GM23248 (cell line): ENCODE results near the gene WDR76. TPM values are rescaled to one million over a fixed set of nuclear protein-coding genes. Genes with fewer than 3 reads are reported as not detected.
A peak's percentile ranks its signal among the peaks of the same experiment; 100 is the strongest.
"Not testable (repeated sequence)": the region's sequence is repeated elsewhere in the genome, so short reads cannot be mapped to it uniquely, and the experiment has no call there.

Experiments
- DNase-seq: peaks from one replicate; pipeline ENCODE4 v3.0.0-alpha.2; 2015
- H2AFZ ChIP-seq: fragments of 200-600 bp; sonication (generic); 2 replicates; pipeline ENCODE4 v1.6.1; 2016; ENCODE audit warnings: antibody characterized with exemption
- H3F3A ChIP-seq: fragments of 200-600 bp; sonication (generic); 2 replicates; pipeline ENCODE4 v1.6.1; 2016; ENCODE audit warnings: mild to moderate bottlenecking, antibody characterized with exemption, mixed run types; ENCODE audit not compliant: insufficient read depth
- H3K27ac ChIP-seq: fragments of 200-600 bp; sonication (generic); 2 replicates; pipeline ENCODE4 v1.5.1; 2016; ENCODE audit warnings: mild to moderate bottlenecking
- H3K27me3 ChIP-seq: fragments of 200-600 bp; sonication (generic); replicated peaks from 2 replicates; pipeline ENCODE4 v1.6.1; 2016; ENCODE audit warnings: mild to moderate bottlenecking; ENCODE audit not compliant: insufficient read depth
- H3K36me3 ChIP-seq: fragments of 200-600 bp; sonication (generic); 2 replicates; pipeline ENCODE4 v1.6.1; 2016; ENCODE audit warnings: low read depth, mild to moderate bottlenecking
- H3K4me1 ChIP-seq: fragments of 200-600 bp; sonication (generic); 2 replicates; pipeline ENCODE4 v1.6.1; 2016; ENCODE audit warnings: mild to moderate bottlenecking; ENCODE audit not compliant: insufficient read depth
- H3K4me2 ChIP-seq: fragments of 200-600 bp; sonication (generic); one replicate; pipeline ENCODE4 v1.6.1; 2016; ENCODE audit warnings: mild to moderate bottlenecking; ENCODE audit not compliant: unreplicated experiment
- H3K4me3 ChIP-seq: fragments of 200-600 bp; sonication (generic); 2 replicates; pipeline ENCODE4 v1.5.1; 2016; ENCODE audit warnings: mild to moderate bottlenecking
- H3K79me2 ChIP-seq: fragments of 200-600 bp; sonication (generic); 2 replicates; pipeline ENCODE4 v1.6.1; 2016; ENCODE audit warnings: mild to moderate bottlenecking; ENCODE audit not compliant: insufficient read depth
- H3K9ac ChIP-seq: fragments of 200-600 bp; sonication (generic); 2 replicates; pipeline ENCODE4 v1.6.1; 2016; ENCODE audit warnings: mild to moderate bottlenecking
- H3K9me2 ChIP-seq: fragments of 200-600 bp; sonication (generic); 2 replicates; pipeline ENCODE4 v1.6.1; 2016; ENCODE audit warnings: mixed run types, mild to moderate bottlenecking, moderate library complexity; ENCODE audit not compliant: insufficient read depth
- H3K9me3 ChIP-seq: fragments of 200-600 bp; sonication (generic); one replicate; pipeline ENCODE4 v1.6.1; 2017; ENCODE audit warnings: low read depth
- H4K20me1 ChIP-seq: fragments of 200-600 bp; sonication (generic); 2 replicates; pipeline ENCODE4 v1.6.0; 2016; ENCODE audit not compliant: insufficient read depth
- EZH2 ChIP-seq: fragments of 200-600 bp; sonication (generic); IDR thresholded peaks from 2 replicates; pipeline ENCODE4 v1.6.1; 2018; ENCODE audit warnings: antibody characterized with exemption, mild to moderate bottlenecking; ENCODE audit not compliant: insufficient read depth, poor library complexity, severe bottlenecking
- EZH2phosphoT487 ChIP-seq: fragments of 200-600 bp; sonication (generic); IDR thresholded peaks from 2 replicates; pipeline ENCODE4 v1.6.1; 2018; ENCODE audit warnings: antibody characterized with exemption, moderate library complexity, mild to moderate bottlenecking, low read depth; ENCODE audit not compliant: insufficient read depth
- WGBS, 2 experiments: methylation state at CpG; one replicate each; pipeline ENCODE4 v1.1.6; 2015 to 2017; ENCODE audit warnings: low lambda C conversion rate in 2 of 2, low coverage in 1 of 2; ENCODE audit errors: missing lambda C conversion rate in 2 of 2; 5-methylcytosine and 5-hydroxymethylcytosine counted together
- in situ Hi-C: fragments of 300-500 bp; cut with MboI; formaldehyde crosslinking; loops from 2 replicates; pipeline ENCODE4 v1.15.0; 2020
- polyA plus RNA-seq: library from polyadenylated mRNA; unstranded; fragments of >200 nt; fragmentation: Nextera tagmentation; extraction: Ambion mirVana; gene quantifications from 2 replicates; pipeline ENCODE4 v1.2.1, GENCODE V29; 2016
- total RNA-seq: library from RNA; depleted of rRNA; stranded (reverse); fragments of >200 nt; shearing (Covaris generic); gene quantifications from 2 replicates; pipeline ENCODE4 v1.2.3, GENCODE V29; 2014

Gene WDR76
- total and polyA plus RNA-seq, 2 experiments from 2014 or later, result 4.1 to 11.3 TPM

DNA sequence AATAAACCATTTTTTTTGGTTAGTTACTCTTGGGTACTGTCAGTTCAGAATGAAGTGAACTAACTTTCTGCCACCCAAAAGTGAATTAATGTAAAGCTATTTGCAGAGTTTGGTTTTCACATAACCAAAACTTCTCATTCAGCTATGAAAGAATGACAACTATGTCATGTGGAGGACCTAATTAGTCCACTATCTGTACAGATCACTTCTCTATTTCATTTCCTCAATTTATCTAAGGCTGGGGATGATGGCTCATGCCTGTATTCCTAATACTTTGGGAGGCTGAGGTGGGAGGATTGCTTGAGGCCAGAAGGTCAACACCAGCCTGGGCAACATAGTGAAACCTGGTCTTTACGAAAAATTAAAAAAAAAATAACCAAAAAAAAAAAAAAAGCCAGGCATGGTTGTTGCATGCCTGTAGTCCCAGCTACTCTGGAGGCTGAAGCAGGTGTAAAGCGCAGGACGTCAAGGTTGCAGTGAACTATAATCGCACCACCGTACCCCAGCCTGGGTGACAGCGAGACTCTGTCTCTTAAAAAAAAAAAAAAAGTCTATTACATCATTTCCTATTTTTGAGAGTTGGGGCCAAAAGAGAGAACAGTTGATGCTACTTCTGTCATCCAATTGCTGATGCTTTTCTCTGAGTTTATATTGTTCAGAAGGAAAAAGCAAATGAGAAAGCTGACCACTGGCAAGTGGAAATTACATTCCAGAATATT is 17.7 kb upstream of the WDR76 start:
- Histone ChIP-seq H4K20me1 (no peaks in the 10 kb centered on the region), H3K27ac (no peak overlapping the region), H3F3A (peaks cover 30% of the 10 kb centered on the region), H2AFZ (no peak overlapping the region), H3K79me2 (no peaks in the 10 kb centered on the region), H3K9me3 (no peaks in the 10 kb centered on the region), H3K27me3 (no peaks in the 10 kb centered on the region), H3K36me3 (peaks cover 76% of the 10 kb centered on the region), H3K4me1 (no peaks in the 10 kb centered on the region), H3K9me2 (no peaks in the 10 kb centered on the region), H3K4me2 (no peak overlapping the region), H3K4me3 (no peak overlapping the region), H3K9ac (no peak overlapping the region)
- 87 to 94% methylated on average over 6 of the region's 6 CpGs for WGBS, 2 experiments
- no peak for DNase-seq
- in situ Hi-C loops, result no loop called here
- TF ChIP-seq EZH2, result no peak
- no peak for TF ChIP-seq EZH2phosphoT487

DNA sequence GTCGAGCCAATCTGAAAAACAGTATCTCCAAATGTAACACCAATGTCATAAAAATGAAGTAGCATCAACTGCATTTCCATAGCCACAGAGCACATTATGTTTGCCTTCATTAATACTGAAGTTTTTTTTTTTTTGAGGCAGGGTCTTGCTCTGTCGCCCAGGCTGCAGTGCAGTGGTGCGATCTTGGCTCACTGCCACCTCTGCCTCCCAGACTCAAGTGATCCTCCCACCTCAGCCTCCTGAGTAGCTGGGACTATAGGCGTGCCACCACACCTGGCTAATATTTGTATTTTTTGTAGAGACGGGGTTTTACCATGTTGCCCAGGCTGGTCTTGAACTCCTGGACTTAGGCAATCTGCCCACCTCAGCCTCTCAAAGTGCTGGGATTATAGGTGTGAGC is 11.7 kb upstream of the WDR76 start:
- H3K27me3 ChIP-seq, H3F3A ChIP-seq, H3K9ac ChIP-seq, H4K20me1 ChIP-seq, in situ Hi-C loops, H3K9me3 ChIP-seq, DNase-seq, H3K4me1 ChIP-seq, H3K4me3 ChIP-seq, H3K4me2 ChIP-seq, H3K9me2 ChIP-seq, H2AFZ ChIP-seq: not testable (repeated sequence)
- H3K36me3 ChIP-seq, result peaks cover 45% of the 10 kb centered on the region
- 92% methylated on average over 5 of the region's 5 CpGs for WGBS, 2 experiments
- H3K27ac ChIP-seq, result 0 out of 2 replicates have a peak overlapping the region, but pooled peaks have one; percentile 2
- peaks cover 39% of the 10 kb centered on the region for H3K79me2 ChIP-seq

DNA sequence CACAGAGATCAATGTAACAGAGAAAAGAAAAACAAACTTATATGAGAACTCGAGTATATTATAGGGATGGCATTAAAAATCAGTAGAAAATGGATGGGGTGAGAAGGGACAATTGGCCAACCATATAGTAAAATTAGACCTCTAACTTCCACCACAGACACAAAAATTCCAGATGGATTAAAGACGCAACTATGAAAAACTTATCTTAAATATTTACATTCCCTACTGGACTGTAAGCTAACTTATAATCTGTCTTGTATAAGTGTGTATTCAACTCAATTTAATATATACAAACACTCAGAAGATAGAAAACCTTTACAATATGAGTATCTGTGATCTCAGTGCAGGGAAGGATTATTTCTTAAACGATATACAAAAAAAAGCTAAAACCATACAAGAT is 5.3 kb upstream of the WDR76 start:
- Histone ChIP-seq H3K4me1 (peaks cover 15% of the 10 kb centered on the region; the same call in 1 of the 2 replicates), H3K9ac (no peak overlapping the region), H3F3A (no peaks in the 10 kb centered on the region), H3K9me3 (no peaks in the 10 kb centered on the region), H3K4me3 (no peak overlapping the region), H3K27me3 (no peaks in the 10 kb centered on the region), H3K79me2 (peaks cover 87% of the 10 kb centered on the region), H4K20me1 (no peaks in the 10 kb centered on the region), H3K36me3 (no peaks in the 10 kb centered on the region), H3K9me2 (no peaks in the 10 kb centered on the region), H3K4me2 (peak overlapping the region; percentile 18), H2AFZ (no peak overlapping the region), H3K27ac (no peak overlapping the region)
- WGBS, 2 experiments, result 93 to 95% methylated on average over 3 of the region's 3 CpGs
- no peak for DNase-seq
- in situ Hi-C loops, result no loop called here
- TF ChIP-seq EZH2 (no peak), EZH2phosphoT487 (no peak)

DNA sequence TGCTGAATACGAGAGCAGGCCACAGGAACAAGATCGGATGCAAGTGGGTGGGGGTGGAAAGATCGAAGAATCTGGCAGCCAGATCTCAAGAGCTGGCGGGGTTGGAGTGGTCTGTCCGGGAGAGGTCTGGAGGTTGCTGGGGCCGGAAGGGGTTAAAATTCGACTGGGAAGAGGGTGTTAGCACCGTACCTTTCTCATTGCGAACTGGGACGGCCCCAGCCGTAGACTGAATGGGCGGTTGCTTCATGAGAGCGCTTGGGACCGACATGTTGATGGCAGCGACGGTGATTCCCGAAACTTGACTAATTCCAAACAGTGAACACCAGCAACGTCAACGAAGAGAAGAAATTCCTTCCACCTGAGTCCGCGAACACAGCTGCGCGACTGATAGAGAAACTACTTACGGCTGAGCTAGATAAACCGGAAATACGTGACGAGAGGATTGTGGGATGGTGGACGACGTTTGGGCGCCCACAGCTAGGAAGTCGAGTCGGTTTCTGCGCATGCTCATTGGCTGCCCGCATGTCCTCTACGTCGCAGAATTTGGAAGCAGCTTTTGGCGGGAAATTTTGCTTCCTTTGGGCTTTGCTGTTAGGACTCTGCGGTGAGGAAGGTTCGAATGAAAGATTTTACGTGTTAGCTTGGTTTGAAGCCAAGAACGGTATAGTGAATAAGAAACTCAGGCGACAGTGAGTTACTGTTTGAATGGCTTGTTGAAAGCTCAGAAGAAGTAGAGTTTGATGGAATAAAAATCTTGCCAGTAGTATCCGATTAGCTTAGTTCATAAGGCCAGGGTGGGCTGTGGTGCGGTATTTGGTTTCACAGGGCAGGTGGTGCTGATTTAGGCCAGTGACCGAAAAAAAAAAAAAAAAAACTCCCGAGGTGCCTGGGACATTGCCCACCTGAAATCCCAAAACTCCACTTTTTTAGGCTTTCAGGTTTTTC is 2.2 kb upstream of the WDR76 start, which contains the start of gene MFAP1:
Gene MFAP1 (minus strand): TSS at position 389 of the 945 bp plus-strand sequence. CDS start 121 bp downstream, at position 268.
- Histone ChIP-seq H3F3A (peaks cover 12% of the 10 kb centered on the region; the same call in 1 of the 2 replicates), H4K20me1 (no peaks in the 10 kb centered on the region), H3K27ac (peak within 1 kb of the TSS; percentile 94), H3K9me2 (no peaks in the 10 kb centered on the region), H3K27me3 (no peaks in the 10 kb centered on the region), H3K9ac (peak within 1 kb of the TSS; percentile 98), H3K4me1 (peaks cover 26% of the 10 kb centered on the region; the same call in 1 of the 2 replicates), H3K4me2 (peak within 1 kb of the TSS; percentile 76), H3K79me2 (peaks cover 80% of the 10 kb centered on the region), H3K4me3 (peak within 1 kb of the TSS; percentile 98), H3K36me3 (no peaks in the 10 kb centered on the region), H3K9me3 (no peaks in the 10 kb centered on the region), H2AFZ (peak within 1 kb of the TSS; percentile 97)
- TF ChIP-seq EZH2phosphoT487 (no peak), EZH2 (no peak)
- peak; percentile 98 for DNase-seq
- in situ Hi-C loops, result no loop called here
- 10% methylated on average over 46 of the region's 46 CpGs for WGBS, 2 experiments

DNA sequence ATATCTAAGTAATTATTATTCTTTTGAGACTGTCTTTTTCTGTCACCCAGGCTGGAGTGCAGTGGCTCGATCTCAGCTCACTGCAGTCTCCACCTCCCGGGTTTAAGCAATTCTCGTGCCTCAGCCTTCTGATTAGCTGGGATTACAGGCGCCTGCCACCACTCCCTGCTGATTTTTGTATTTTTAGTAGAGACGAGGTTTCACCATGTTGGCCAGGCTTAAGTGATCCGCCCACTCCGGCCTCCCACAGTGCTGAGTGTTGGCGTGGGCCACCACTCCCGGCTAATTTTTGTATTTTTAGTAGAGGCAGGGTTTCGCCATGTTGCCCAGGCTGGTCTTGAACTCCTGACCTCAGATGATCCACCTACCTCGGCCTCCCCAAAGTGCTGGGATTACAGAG is 1.5 kb upstream of the WDR76 start:
- peaks cover 12% of the 10 kb centered on the region; the same call in 1 of the 2 replicates for H3F3A ChIP-seq
- H3K9me2 ChIP-seq, H3K36me3 ChIP-seq, H3K4me2 ChIP-seq, H3K27ac ChIP-seq, in situ Hi-C loops, H3K9me3 ChIP-seq, H3K9ac ChIP-seq, H4K20me1 ChIP-seq, H3K27me3 ChIP-seq, DNase-seq, H3K4me3 ChIP-seq: not testable (repeated sequence)
- peak overlapping the region; percentile 97; the same call in 1 of the 2 replicates for H2AFZ ChIP-seq
- H3K79me2 ChIP-seq, result peaks cover 78% of the 10 kb centered on the region
- 87 to 89% methylated on average over 11 of the region's 11 CpGs for WGBS, 2 experiments
- peaks cover 26% of the 10 kb centered on the region; the same call in 1 of the 2 replicates for H3K4me1 ChIP-seq
